HepG2 (cell line): ENCODE results near the gene FBXL13. TPM values are rescaled to one million over a fixed set of nuclear protein-coding genes. Genes with fewer than 3 reads are reported as not detected.

ENCODE experiments used
- ATAC-seq: fragments of 200-7000 bp; cut with Tn5 transposase; 3 replicates; pipeline ENCODE4 v1.9.1; 2020; ENCODE audit warnings: mild to moderate bottlenecking, moderate library complexity
- BruUV-seq: library from RNA; stranded (reverse); fragments of 400-500 nt; replicated peaks from 2 replicates; lab custom pipeline; 2021; lab: Mats Ljungman, UMichigan
- CTCF ChIA-PET: fragments of 300-600 bp; formaldehyde crosslinking; extraction: SDS; loops from one replicate; lab custom pipeline; 2021; ENCODE audit warnings: low total read pairs, inconsistent platforms, low intra/inter-chr PET ratio; lab: Yijun Ruan, JAX
- POLR2A ChIA-PET: fragments of 350-600 bp; sonication (Branson Sonifier 250); formaldehyde crosslinking; loops from one replicate; lab custom pipeline; 2020; ENCODE audit warnings: antibody characterized with exemption, inconsistent platforms; lab: Yijun Ruan, JAX
- DNase-seq: peaks from one replicate; pipeline ENCODE4 v3.0.0-alpha.2; 2015; ENCODE audit warnings: low spot score
- FAIRE-seq: peaks from 3 replicates; lab custom pipeline; 2011; peaks lifted over from hg19 to GRCh38; lab: Jason Lieb, UNC
- H2AFZ ChIP-seq: one replicate; pipeline ENCODE4 v1.6.1; 2011; ENCODE audit warnings: low read length, inconsistent platforms
- H3K27ac ChIP-seq: fragments of 300-600 bp; 3 replicates; pipeline ENCODE4 v1.8.0; 2011; ENCODE audit warnings: mixed run types, mild to moderate bottlenecking, mixed read lengths, low read length, inconsistent platforms; ENCODE audit not compliant: insufficient read depth; ENCODE audit errors: extremely low read length
- H3K27me3 ChIP-seq, 2 experiments: fragments of 200-600 bp in 1 of 2; 2 replicates in 1 of 2; 3 replicates in 1 of 2; pipeline versions ENCODE4 v1.6.0 to v1.8.0; 2011; ENCODE audit warnings: low read length in 2 of 2, mild to moderate bottlenecking in 2 of 2, moderate library complexity in 2 of 2, inconsistent platforms in 1 of 2; ENCODE audit not compliant: insufficient read depth in 2 of 2, control insufficient read depth in 1 of 2
- H3K36me3 ChIP-seq, 2 experiments: fragments of 200-600 bp in 1 of 2; replicated peaks in 1 of 2; 2 replicates in 1 of 2; 3 replicates in 1 of 2; pipeline versions ENCODE4 v1.5.1 to v1.8.0; 2011; ENCODE audit warnings: low read length in 2 of 2, inconsistent platforms in 1 of 2; ENCODE audit not compliant: insufficient read depth in 2 of 2, control insufficient read depth in 1 of 2
- H3K4me1 ChIP-seq: 2 replicates; pipeline ENCODE4 v1.5.1; 2012; ENCODE audit warnings: low read length, inconsistent platforms; ENCODE audit not compliant: insufficient read depth
- H3K4me2 ChIP-seq: 2 replicates; pipeline ENCODE4 v1.6.0; 2011; ENCODE audit warnings: low read depth, low read length, inconsistent platforms
- H3K4me3 ChIP-seq, 3 experiments: fragments of 200-600 bp in 1 of 3; sonication (generic), shearing (Covaris generic) in 1 of 3; replicated peaks in 1 of 3; 2 replicates each; pipeline ENCODE4 v1.5.1; 2011 to 2016; ENCODE audit warnings: low read length in 3 of 3, inconsistent platforms in 2 of 3, low read depth in 2 of 3, mild to moderate bottlenecking in 2 of 3, control low read depth in 1 of 3, mixed read lengths in 1 of 3; ENCODE audit not compliant: insufficient read depth in 1 of 3
- H3K79me2 ChIP-seq: one replicate; pipeline ENCODE4 v1.6.1; 2011; ENCODE audit warnings: low read length, inconsistent platforms; ENCODE audit not compliant: insufficient read depth
- H3K9ac ChIP-seq: 2 replicates; pipeline ENCODE4 v1.6.0; 2011; ENCODE audit warnings: mild to moderate bottlenecking, low read depth, low read length, inconsistent platforms; ENCODE audit not compliant: insufficient read depth
- H3K9me3 ChIP-seq: 2 replicates; pipeline ENCODE4 v1.5.1; 2012; ENCODE audit warnings: mild to moderate bottlenecking, low read length
- H4K20me1 ChIP-seq: 2 replicates; pipeline ENCODE4 v1.6.0; 2011; ENCODE audit warnings: inconsistent platforms, mild to moderate bottlenecking, low read length, moderate library complexity; ENCODE audit not compliant: insufficient read depth
- ARNT2 ChIP-seq: sonication (generic); formaldehyde crosslinking; IDR thresholded peaks from 2 replicates; pipeline ENCODE4 v1.8.0; 2022; ENCODE audit warnings: mild to moderate bottlenecking, low read depth, missing genetic modification reagents, moderate library complexity
- LRRFIP1 ChIP-seq: sonication (generic); formaldehyde crosslinking; conservative IDR thresholded peaks from 2 replicates; pipeline ENCODE4 v1.4.0; 2020; ENCODE audit warnings: missing genetic modification reagents
- MED1 ChIP-seq: sonication (generic); formaldehyde crosslinking; IDR thresholded peaks from 2 replicates; pipeline ENCODE4 v1.4.0; 2020; ENCODE audit warnings: missing genetic modification reagents
- MXD3 ChIP-seq: IDR thresholded peaks from 2 replicates; pipeline ENCODE4 v1.6.1; 2016; ENCODE audit warnings: mild to moderate bottlenecking, missing biosample characterization, missing genetic modification reagents
- NFE2 ChIP-seq: sonication (generic); formaldehyde crosslinking; IDR thresholded peaks from 2 replicates; pipeline ENCODE4 v1.4.0; 2020; ENCODE audit warnings: missing genetic modification reagents
- PRMT3 ChIP-seq: sonication (generic); formaldehyde crosslinking; IDR thresholded peaks from 2 replicates; pipeline ENCODE4 v1.8.1; 2022; ENCODE audit warnings: low read depth, mild to moderate bottlenecking, moderate library complexity, missing genetic modification reagents, borderline replicate concordance
- RFX5 ChIP-seq: IDR thresholded peaks from 2 replicates; pipeline ENCODE4 v1.6.1; 2011; ENCODE audit warnings: low read depth, low read length, improper control_type of control experiment
- TRAFD1 ChIP-seq: sonication (generic); formaldehyde crosslinking; IDR thresholded peaks from 2 replicates; pipeline ENCODE4 v1.5.1; 2020; ENCODE audit warnings: missing genetic modification reagents, mild to moderate bottlenecking, borderline replicate concordance
- ZBTB39 ChIP-seq: sonication (generic); formaldehyde crosslinking; IDR thresholded peaks from 2 replicates; pipeline ENCODE4 v1.5.0; 2020; ENCODE audit warnings: missing genetic modification reagents
- ZNF12 ChIP-seq: sonication (generic); formaldehyde crosslinking; IDR thresholded peaks from 2 replicates; pipeline ENCODE4 v1.5.0; 2020; ENCODE audit warnings: missing genetic modification reagents
- ZNF329 ChIP-seq: sonication (generic); formaldehyde crosslinking; IDR thresholded peaks from 2 replicates; pipeline ENCODE4 v1.9.0; 2021; ENCODE audit warnings: low read depth, mild to moderate bottlenecking, missing genetic modification reagents
- ZNF512B ChIP-seq: sonication (generic); formaldehyde crosslinking; IDR thresholded peaks from 2 replicates; pipeline ENCODE4 v1.5.1; 2020; ENCODE audit warnings: missing genetic modification reagents, mild to moderate bottlenecking, borderline replicate concordance
- ZSCAN31 ChIP-seq: sonication (generic); formaldehyde crosslinking; IDR thresholded peaks from 2 replicates; pipeline ENCODE4 v1.5.0; 2020; ENCODE audit warnings: low read depth, mild to moderate bottlenecking, missing genetic modification reagents
- in situ Hi-C: cut with HindIII; loops from 2 replicates; pipeline ENCODE4 v1.10.0; 2017; ENCODE audit warnings: low pct_unique_long_range_greater_than_20kb; ENCODE audit not compliant: extremely low pct_ligation_motif_present
- intact Hi-C: fragments of 100-400 bp; cut with micrococcal nuclease; formaldehyde crosslinking; loops from one replicate; pipeline ENCODE4 v1.10.0; 2022; ENCODE audit not compliant: unreplicated experiment
- polyA plus RNA-seq, 8 experiments: library from polyadenylated mRNA; depleted of rRNA in 3 of 8; stranded (reverse) in 7 of 8; unstranded in 1 of 8; fragments of >200 nt; fragmentation: Illumina TruSeq in 4 of 8; extraction: Trizol in 4 of 8; gene quantifications; 2 replicates each; pipeline versions ENCODE4 v1.2.1 to v1.2.3, GENCODE V29; 2011 to 2016; ENCODE audit warnings: low read depth in 4 of 8, missing spikeins in 1 of 8, mixed read lengths in 1 of 8; ENCODE audit not compliant: insufficient read depth in 1 of 8
- total RNA-seq, 5 experiments: library from RNA; depleted of rRNA; stranded (reverse); fragments of >200 nt; fragmentation: Illumina TruSeq; extraction: Trizol; gene quantifications; 2 replicates each; pipeline ENCODE4 v1.2.3, GENCODE V29; 2016; ENCODE audit warnings: low read depth in 1 of 5

Gene FBXL13
- total and polyA plus RNA-seq, 2 of the 13 experiments (the other 11 are each of a cell fraction or from before 2014, with no cell fraction given): 0.24 to 0.77 TPM

GRCh38 chr7:102912742-102913141, 161.9 kb downstream of the FBXL13 start, which contains the start of gene LRRC17 (continued):
- TF ChIP-seq ZBTB39 (CRISPR knock-in tag) (no peak), ZNF329 (CRISPR knock-in tag) (no peak), RFX5 (no peak), LRRFIP1 (CRISPR knock-in tag) (no peak), PRMT3 (CRISPR knock-in tag) (no peak), NFE2 (CRISPR knock-in tag) (no peak), ARNT2 (CRISPR knock-in tag) (no peak)

GRCh38 chr7:102908676-102909075, 165.9 kb downstream of the FBXL13 start:
- Histone ChIP-seq H4K20me1 (no peaks in the 10 kb centered on the region), H3K4me1 (no peaks in the 10 kb centered on the region), H3K4me3 (no peak overlapping the region), H3K27ac (no peak overlapping the region), H3K27me3 (no peaks in the 10 kb centered on the region), H3K9me3 (no peaks in the 10 kb centered on the region), H3K36me3 (no peaks in the 10 kb centered on the region), H3K9ac (no peak overlapping the region), H2AFZ (no peak overlapping the region), H3K4me2 (no peak overlapping the region), H3K79me2 (no peaks in the 10 kb centered on the region)
- no TSS peak for BruUV-seq
- DNase-seq (no peak), ATAC-seq (no peak), FAIRE-seq (no peak)
- in situ Hi-C loops (no loop called here), intact Hi-C loops (no loop called here)
- POLR2A ChIA-PET: no interaction called here
- TF ChIP-seq ZNF512B (no peak), ZSCAN31 (CRISPR knock-in tag) (no peak), MXD3 (CRISPR knock-in tag) (no peak), MED1 (CRISPR knock-in tag) (no peak), TRAFD1 (CRISPR knock-in tag) (no peak), ZNF12 (CRISPR knock-in tag) (no peak)
- CTCF ChIA-PET: no interaction called here
